Gastroesophageal sphincter (tissue), 4 donors: ENCODE data around the gene SPEM2. TPM values are rescaled to one million over a fixed set of nuclear protein-coding genes. Genes with fewer than 3 reads are reported as not detected.

Experiments
- ATAC-seq: fragments of 150-250 bp; one replicate; pipeline ENCODE4 v1.9.1; 2016; ENCODE audit warnings: mild to moderate bottlenecking, moderate library complexity
- H3K27ac ChIP-seq, 4 donors: fragments of 200-600 bp; sonication (generic) in 3 of 4; 1 replicate in 3 of 4; 2 replicates in 1 of 4; pipeline ENCODE4 v1.5.1; 2016 to 2019
- H3K27me3 ChIP-seq: fragments of 200-600 bp; sonication (generic); one replicate; pipeline ENCODE4 v1.5.1; 2019
- H3K36me3 ChIP-seq, 2 donors: fragments of 200-600 bp; sonication (generic); one replicate each; pipeline ENCODE4 v1.5.1; 2019; ENCODE audit warnings: control low read depth in 1 of 2
- H3K4me1 ChIP-seq, 3 donors: fragments of 200-600 bp; sonication (generic); 1 replicate in 2 of 3; 2 replicates in 1 of 3; pipeline ENCODE4 v1.5.1; 2016 to 2019; ENCODE audit warnings: control low read depth in 2 of 3
- H3K4me3 ChIP-seq, 2 donors: fragments of 200-600 bp; sonication (generic); one replicate each; pipeline ENCODE4 v1.5.1; 2019; ENCODE audit warnings: mild to moderate bottlenecking in 1 of 2, moderate library complexity in 1 of 2
- H3K9me3 ChIP-seq, 3 donors: fragments of 200-600 bp; sonication (generic); one replicate each; pipeline ENCODE4 v1.5.1; 2017 to 2019; ENCODE audit warnings: control low read depth in 2 of 3
- CTCF ChIP-seq, 4 experiments: fragments of 200-600 bp in 2 of 4; fragments of 450-650 bp in 2 of 4; sonication (generic) in 1 of 4; IDR thresholded peaks; one replicate each; pipeline ENCODE4 v1.5.1; 2017 to 2019; ENCODE audit warnings: antibody characterized with exemption in 4 of 4, mild to moderate bottlenecking in 2 of 4, moderate library complexity in 2 of 4
- EP300 ChIP-seq: sonication (generic); formaldehyde crosslinking; IDR thresholded peaks from one replicate; pipeline ENCODE4 v1.6.1; 2017; ENCODE audit warnings: antibody characterized with exemption, mild to moderate bottlenecking
- POLR2A ChIP-seq, 2 donors: fragments of 450-650 bp; IDR thresholded peaks; one replicate each; pipeline ENCODE4 v1.6.1; 2017; ENCODE audit warnings: antibody characterized with exemption in 2 of 2, mild to moderate bottlenecking in 2 of 2, moderate library complexity in 1 of 2
- POLR2AphosphoS5 ChIP-seq: sonication (generic); formaldehyde crosslinking; IDR thresholded peaks from one replicate; pipeline ENCODE4 v1.6.1; 2017; ENCODE audit warnings: antibody characterized with exemption
- WGBS, 2 donors: methylation state at CpG; one replicate each; pipeline ENCODE4 v1.1.5; 2018; ENCODE audit warnings: low coverage in 1 of 2; 5-methylcytosine and 5-hydroxymethylcytosine counted together
- total RNA-seq, 4 donors: library from RNA; depleted of rRNA; stranded (reverse); fragments of >200 nt; gene quantifications; one replicate each; pipeline ENCODE4 v1.1.0, GENCODE V29; 2016

Gene SPEM2
- total RNA-seq, 4 donors from 2014 or later: not detected

GRCh38 chr17:7443499-7444485, 18.4 kb downstream of the SPEM2 start:
- H3K27ac ChIP-seq: no peak overlapping the region
- H3K36me3 ChIP-seq: no peaks in the 10 kb centered on the region
- TF ChIP-seq POLR2A (IDR thresholded peaks at IDR 0.05): no peak
- TF ChIP-seq POLR2AphosphoS5: no peak
- no peak for TF ChIP-seq EP300
- no peak for TF ChIP-seq CTCF (IDR thresholded peaks at IDR 0.05)
- no peak for ATAC-seq
- no peak overlapping the region for H3K4me3 ChIP-seq
- H3K9me3 ChIP-seq: no peaks in the 10 kb centered on the region
- H3K4me1 ChIP-seq: peaks cover 3 to 49% (median 22%) of the 10 kb centered on the region in 3 donors
- H3K27me3 ChIP-seq: peaks cover 97% of the 10 kb centered on the region
- WGBS, 2 donors: 71 to 90% methylated on average over 5 to 7 of the region's 7 CpGs

GRCh38 chr17:7444682-7445618, 19.5 kb downstream of the SPEM2 start, which contains the start of gene CHRNB1:
Gene CHRNB1 (plus strand): TSS chr17:7445061. CDS start chr17:7445128, 67 bp downstream.
- 0% methylated on average over 1 to 4 of the region's 51 CpGs for whole genome bisulfite sequencing, 2 donors
- Histone ChIP-seq H3K4me3 (peak within 1 kb of the TSS; percentile 6 to 44), H3K27ac (peak within 1 kb of the TSS in 1 of 4 donors; percentile 39)

GRCh38 chr17:7445619-7445968, 20.2 kb downstream of the SPEM2 start:
- no peak for TF ChIP-seq CTCF (IDR thresholded peaks at IDR 0.05)
- no peak for TF ChIP-seq EP300
- no peak for TF ChIP-seq POLR2AphosphoS5
- no peak for TF ChIP-seq POLR2A (IDR thresholded peaks at IDR 0.05)
- ATAC-seq: peak; percentile 40
- Histone ChIP-seq H3K4me1 (peaks cover 0 to 31% (median 9%) of the 10 kb centered on the region in 3 donors), H3K36me3 (no peaks in the 10 kb centered on the region), H3K9me3 (no peaks in the 10 kb centered on the region), H3K4me3 (peak overlapping the region in 1 of 2 donors; percentile 44), H3K27me3 (peaks cover 85% of the 10 kb centered on the region), H3K27ac (no peak overlapping the region)
- WGBS, 2 donors: 10 to 18% methylated on average over 14 of the region's 16 CpGs

More at GRCh38 chr17:7444682-7445618, 19.5 kb downstream of the SPEM2 start, which contains the start of gene CHRNB1:
- peak; percentile 73 for ATAC-seq
- Histone ChIP-seq H3K4me1 (peaks cover 0 to 37% (median 16%) of the 10 kb centered on the region in 3 donors), H3K36me3 (no peaks in the 10 kb centered on the region), H3K27me3 (peaks cover 91% of the 10 kb centered on the region), H3K9me3 (no peaks in the 10 kb centered on the region)
- TF ChIP-seq EP300 (no peak), CTCF (IDR thresholded peaks at IDR 0.05) (peak in 1 of 4 experiments; percentile 19)

- TF ChIP-seq POLR2A (IDR thresholded peaks at IDR 0.05): no peak
- no peak for TF ChIP-seq EP300
- no peak for TF ChIP-seq CTCF (IDR thresholded peaks at IDR 0.05)
- TF ChIP-seq POLR2AphosphoS5: no peak
- no peaks in the 10 kb centered on the region for H3K36me3 ChIP-seq
- 73 to 81% methylated on average over 6 to 7 of the region's 7 CpGs for WGBS, 2 donors
- H3K4me1 ChIP-seq: peaks cover 0 to 24% (median 7%) of the 10 kb centered on the region in 3 donors
- H3K9me3 ChIP-seq: no peaks in the 10 kb centered on the region
- ATAC-seq: no peak
- H3K27me3 ChIP-seq: peaks cover 57% of the 10 kb centered on the region
- H3K27ac ChIP-seq: no peak overlapping the region
- H3K4me3 ChIP-seq: no peak overlapping the region
Observed at GRCh38 chr17:7448461-7448860, 23.0 kb downstream of the SPEM2 start.
